ENCODE measurements around the gene CX3CR1.

CX3CR1 gene

GRCh38 chr3:39226106-39226741 is 53.6 kb downstream of the CX3CR1 start:
- no peak for DNase-seq (ENCODE audit: low read depth in 1 of 2, low spot score in 1 of 2)

- no peak for DNase-seq (ENCODE audit: low read depth in 1 of 2, low spot score in 1 of 2)
Measured at GRCh38 chr3:39224288-39224687, 55.5 kb downstream of the CX3CR1 start.

DNA sequence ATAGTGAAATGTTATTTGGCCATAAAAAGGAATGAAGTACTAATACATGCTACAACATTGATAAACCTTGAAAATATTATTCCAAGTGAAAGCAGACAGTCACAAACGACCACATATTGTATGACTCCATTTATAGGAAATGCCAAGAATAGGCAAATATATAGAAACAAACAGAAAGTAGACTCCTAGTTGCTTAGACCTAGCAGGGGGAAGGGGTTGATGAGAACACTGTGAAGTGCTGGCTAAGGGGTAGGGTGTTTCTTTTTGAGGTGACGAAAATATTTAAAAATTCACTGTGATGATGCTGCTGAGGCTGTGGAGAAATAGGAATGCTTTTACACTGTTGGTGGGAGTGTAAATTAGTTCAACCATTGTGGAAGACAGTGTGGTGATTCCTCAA is 56.9 kb downstream of the CX3CR1 start:
- DNase-seq (ENCODE audit: low read depth in 1 of 2, low spot score in 1 of 2), result no peak

- DNase-seq (ENCODE audit: low read depth in 1 of 2, low spot score in 1 of 2), result no peak
Measured at GRCh38 chr3:39222462-39222861, 57.4 kb downstream of the CX3CR1 start.

GRCh38 chr3:39221141-39221530 is 58.7 kb downstream of the CX3CR1 start:
- DNase-seq (ENCODE audit: low read depth in 1 of 2, low spot score in 1 of 2), result no peak

- DNase-seq (ENCODE audit: low read depth in 1 of 2, low spot score in 1 of 2), result no peak
Measured at GRCh38 chr3:39220407-39221140, 59.3 kb downstream of the CX3CR1 start.

DNA sequence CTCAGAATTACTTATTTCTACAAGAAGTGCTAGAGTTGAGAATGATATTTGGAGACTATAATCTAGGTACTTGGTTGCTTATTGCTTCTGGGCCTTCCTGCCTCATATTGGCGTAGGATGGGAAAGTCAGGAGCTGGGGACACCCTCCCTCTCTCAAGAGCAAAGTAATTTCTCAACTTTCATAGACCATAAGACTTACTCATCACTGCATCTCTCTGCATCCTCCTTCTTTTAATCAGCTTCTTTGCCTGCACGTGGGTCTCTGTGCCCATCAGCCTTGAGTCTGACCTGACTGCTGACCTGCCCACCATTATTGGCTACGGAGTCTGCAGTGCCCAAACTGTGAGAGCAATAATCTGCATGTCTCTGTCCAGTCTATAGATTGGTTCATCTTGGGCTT is 60.1 kb downstream of the CX3CR1 start:
- DNase-seq (ENCODE audit: low read depth in 1 of 2, low spot score in 1 of 2), result no peak

DNA sequence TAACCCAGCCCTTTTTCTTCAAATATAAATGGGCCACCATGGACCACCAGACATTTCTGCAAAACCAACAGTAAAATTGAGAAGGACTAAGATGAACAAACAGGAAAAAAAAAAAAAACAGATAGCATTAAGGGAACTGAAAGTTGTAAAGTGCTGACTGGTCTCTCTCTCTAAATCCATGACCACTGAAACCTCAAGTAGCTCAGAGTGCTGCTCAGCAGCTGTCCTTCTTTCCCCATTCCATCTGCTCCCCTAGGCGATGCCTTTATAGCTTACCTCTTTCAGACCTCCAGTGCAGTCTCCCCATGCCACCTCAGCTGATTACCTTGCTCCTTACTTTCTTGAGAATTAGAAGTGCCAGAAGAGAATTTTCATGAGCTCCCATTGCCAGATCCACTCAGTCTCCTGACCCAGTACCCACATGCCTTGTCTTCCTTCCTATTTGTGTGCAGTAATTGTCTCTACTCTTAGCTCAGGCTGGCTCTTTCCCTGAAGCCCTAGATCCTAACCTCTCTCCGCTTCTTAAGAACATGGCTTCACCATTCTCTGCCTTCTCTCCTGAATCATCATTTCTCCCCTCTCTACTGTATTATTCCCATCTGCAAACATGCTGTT is 63.6 kb downstream of the CX3CR1 start:
- no peak for DNase-seq (ENCODE audit: low read depth in 1 of 2, low spot score in 1 of 2)

DNA sequence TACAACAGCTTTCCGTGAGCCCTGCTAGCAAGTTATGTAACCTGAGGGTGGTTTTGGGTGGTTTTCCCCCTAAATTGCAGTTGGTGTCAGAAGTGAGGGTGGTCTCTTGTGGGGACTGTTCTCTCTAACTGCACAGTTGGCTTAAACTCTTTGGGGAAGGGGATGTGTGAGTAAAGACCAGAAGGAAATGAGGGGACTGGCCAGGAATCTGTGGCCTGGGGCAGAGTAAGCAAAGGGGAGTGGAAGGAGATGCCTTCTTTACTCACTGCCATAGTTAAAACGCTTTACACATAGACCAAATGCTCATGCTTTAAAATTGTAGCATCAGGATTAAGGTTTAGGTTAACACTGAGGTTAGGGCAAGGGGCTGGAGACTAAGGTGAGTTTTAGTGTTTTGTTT is 66.2 kb downstream of the CX3CR1 start:
- no peak for DNase-seq (ENCODE audit: low read depth in 1 of 2, low spot score in 1 of 2)

Data from activated CD4-positive, alpha-beta T cell treated with anti-CD3 and anti-CD28 coated beads, Interleukin-2, amount 50 U/mL, for 24 hours (primary cell).